AG04450 (cell line): ENCODE results near the gene TNS3. TPM values are rescaled to one million over a fixed set of nuclear protein-coding genes. Genes with fewer than 3 reads are reported as not detected.

Experiments used
- CTCF ChIA-PET: fragments of 300-600, 350-600 bp; formaldehyde crosslinking; extraction: SDS; loops from one replicate; lab custom pipeline; 2022; ENCODE audit warnings: antibody characterized with exemption, inconsistent platforms; lab: Charles Lee
- POLR2A ChIA-PET: fragments of 350-600 bp; formaldehyde crosslinking; extraction: SDS; loops from one replicate; lab custom pipeline; 2021; ENCODE audit warnings: antibody characterized with exemption, inconsistent platforms; lab: Yijun Ruan, JAX
- DNase-seq: peaks from one replicate; pipeline ENCODE4 v3.0.0-alpha.2; 2011; ENCODE audit warnings: low read depth, low spot score
- H3K27ac ChIP-seq: one replicate; pipeline ENCODE4 v1.5.1; 2012; ENCODE audit warnings: low read depth, low read length, control low read depth
- H3K27me3 ChIP-seq: one replicate; pipeline ENCODE4 v1.6.0; 2012; ENCODE audit warnings: low read length; ENCODE audit not compliant: control insufficient read depth, insufficient read depth
- H3K4me3 ChIP-seq: 2 replicates; pipeline ENCODE4 v1.5.1; 2011; ENCODE audit warnings: mild to moderate bottlenecking, low read depth, low read length, control low read depth
- H3K9me3 ChIP-seq: 2 replicates; pipeline ENCODE4 v1.5.1; 2012; ENCODE audit warnings: low read length; ENCODE audit not compliant: control insufficient read depth, insufficient read depth
- CTCF ChIP-seq: IDR thresholded peaks from 2 replicates; pipeline ENCODE4 v1.5.1; 2011; ENCODE audit warnings: low read depth, low read length, control low read depth, inconsistent platforms
- polyA plus RNA-seq: library from polyadenylated mRNA; depleted of rRNA; stranded (reverse); fragments of >200 nt; gene quantifications from 2 replicates; pipeline ENCODE4 v1.2.3, GENCODE V29; 2011

TNS3 gene
- polyA plus RNA-seq, 1 experiment, result 131 TPM

DNA sequence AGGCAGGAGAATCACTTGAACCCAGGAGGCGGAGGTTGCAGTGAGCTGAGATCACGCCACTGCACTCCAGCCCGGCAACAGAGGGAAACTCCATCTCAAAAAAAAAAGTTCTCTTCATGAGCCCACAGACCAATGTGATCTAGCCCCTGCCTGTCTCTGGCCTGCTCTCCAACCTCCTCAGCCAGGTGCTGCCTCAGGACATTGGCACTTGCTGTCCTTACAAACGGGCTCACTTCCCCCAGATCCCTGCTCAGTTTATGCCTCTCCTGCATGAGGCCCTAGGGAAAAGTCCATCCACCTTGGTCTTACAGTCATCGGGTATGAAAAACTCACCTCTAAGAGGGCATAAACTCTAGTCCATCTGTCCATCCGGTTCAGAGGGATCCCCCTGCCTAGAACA is 32.5 kb downstream of the TNS3 start:
- no peak overlapping the region for H3K4me3 ChIP-seq
- CTCF ChIA-PET, result no interaction called here
- POLR2A ChIA-PET, result no interaction called here
- H3K27ac ChIP-seq, result no peak overlapping the region
- TF ChIP-seq CTCF, result no peak
- no peaks in the 10 kb centered on the region for H3K27me3 ChIP-seq
- H3K9me3 ChIP-seq, result no peaks in the 10 kb centered on the region; the same call in 1 of the 2 replicates
- no peak for DNase-seq

DNA sequence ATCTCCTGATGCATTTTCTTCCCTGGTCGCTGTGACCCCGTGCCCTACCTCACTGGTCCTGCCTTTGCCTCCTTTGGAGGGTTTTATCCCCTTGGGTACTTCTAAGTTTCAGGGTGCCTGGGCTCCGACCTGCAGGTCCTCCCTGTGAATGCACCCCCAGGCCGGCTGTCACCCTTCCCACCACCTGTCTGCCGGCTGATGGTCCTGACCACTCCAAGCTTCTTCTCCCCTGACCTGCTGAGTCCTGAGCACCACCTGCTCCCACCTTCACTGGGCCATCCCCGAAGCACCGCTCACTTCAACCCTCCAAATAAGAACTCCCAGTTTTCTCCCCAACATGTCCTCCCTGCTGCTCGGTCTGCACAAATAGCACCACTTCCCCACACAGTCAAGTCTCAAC is 33.4 kb downstream of the TNS3 start:
- Histone ChIP-seq H3K27ac (no peak overlapping the region), H3K27me3 (no peaks in the 10 kb centered on the region), H3K4me3 (no peak overlapping the region), H3K9me3 (no peaks in the 10 kb centered on the region)
- DNase-seq, result no peak
- no peak for TF ChIP-seq CTCF
- CTCF ChIA-PET, result no interaction called here
- POLR2A ChIA-PET, result no interaction called here

- no peak overlapping the region for H3K4me3 ChIP-seq
- TF ChIP-seq CTCF, result no peak
- ChIA-PET CTCF (no interaction called here), POLR2A (interaction anchor here (1.0 kb wide), 1 partner anchor 25 kb away, joined by 3 read pairs; no protein-coding TSS in a partner anchor)
- DNase-seq, result no peak
- H3K9me3 ChIP-seq, result no peaks in the 10 kb centered on the region
- H3K27ac ChIP-seq, result no peak overlapping the region
- no peaks in the 10 kb centered on the region for H3K27me3 ChIP-seq
Observed at GRCh38 chr7:47546733-47547494, 35.0 kb downstream of the TNS3 start.

DNA sequence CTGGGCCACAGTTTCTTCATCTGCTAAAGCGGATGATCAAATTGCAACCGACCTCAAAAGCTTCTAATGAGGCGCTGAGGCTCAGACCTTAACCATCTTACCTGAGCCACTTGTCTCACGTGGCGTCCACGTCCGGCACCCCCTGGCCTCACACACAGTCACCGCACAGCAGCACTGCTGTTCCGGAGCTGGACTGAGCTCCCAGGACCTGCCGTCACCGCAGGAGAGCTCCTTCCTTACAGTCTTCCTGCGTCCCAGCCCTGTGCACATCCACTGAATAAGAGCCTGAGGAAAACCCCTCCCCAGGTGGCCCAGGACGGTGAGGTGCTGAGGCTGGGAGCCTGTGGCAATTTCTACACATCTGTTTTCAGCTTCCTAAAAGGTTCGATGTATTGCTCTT is 35.7 kb downstream of the TNS3 start:
- ChIA-PET POLR2A (no interaction called here), CTCF (no interaction called here)
- TF ChIP-seq CTCF, result no peak
- DNase-seq, result no peak
- no peaks in the 10 kb centered on the region for H3K27me3 ChIP-seq
- H3K4me3 ChIP-seq, result no peak overlapping the region
- H3K9me3 ChIP-seq, result no peaks in the 10 kb centered on the region
- no peak overlapping the region for H3K27ac ChIP-seq

DNA sequence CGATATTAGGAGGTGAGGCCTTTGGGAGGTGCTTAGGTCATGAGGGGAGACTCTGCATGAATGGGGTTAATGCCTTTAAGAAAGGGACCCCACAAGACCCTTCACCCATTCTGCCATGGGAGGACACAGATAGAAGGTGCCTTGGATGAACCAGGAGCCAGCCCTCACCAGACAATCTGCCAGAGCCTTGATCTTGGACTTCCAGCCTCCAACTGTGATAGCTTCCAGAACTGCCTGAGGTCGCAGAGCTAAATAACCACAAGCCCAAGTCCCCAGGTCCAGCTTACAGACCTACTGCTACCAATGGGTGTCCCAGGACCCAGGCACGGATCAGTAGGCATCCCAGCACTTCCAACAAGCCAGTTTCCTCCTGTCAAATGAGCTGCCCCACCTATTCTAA is 37.5 kb downstream of the TNS3 start:
- POLR2A ChIA-PET, result no interaction called here
- CTCF ChIA-PET, result no interaction called here
- no peak for TF ChIP-seq CTCF
- DNase-seq, result no peak
- Histone ChIP-seq H3K4me3 (no peak overlapping the region), H3K27me3 (no peaks in the 10 kb centered on the region), H3K27ac (no peak overlapping the region), H3K9me3 (no peaks in the 10 kb centered on the region)
